Measurements from ENCODE around the gene SNX11.
A peak's percentile ranks its signal among the peaks of the same experiment; 100 is the strongest.

Gene SNX11

DNA sequence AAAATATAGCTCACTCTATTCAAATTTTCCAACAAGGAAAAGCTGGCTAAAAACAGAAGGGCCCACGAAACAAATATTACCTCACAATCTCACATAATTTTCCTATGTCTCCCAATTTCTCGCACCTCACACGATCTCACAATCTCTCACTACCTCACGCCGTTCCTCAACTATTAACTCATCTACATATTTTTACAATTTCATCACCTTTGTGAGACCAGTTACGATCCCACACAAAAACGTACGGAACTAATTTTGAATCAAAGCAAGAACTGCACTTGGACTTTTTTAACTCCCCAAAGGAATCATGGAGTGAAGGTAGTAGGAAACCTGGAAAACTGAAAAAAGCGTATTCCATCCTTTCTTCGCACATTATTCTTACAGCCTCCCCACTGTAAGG is 7.4 kb upstream of the SNX11 start:
- DNase-seq = no peak
- no peak for ATAC-seq

DNA sequence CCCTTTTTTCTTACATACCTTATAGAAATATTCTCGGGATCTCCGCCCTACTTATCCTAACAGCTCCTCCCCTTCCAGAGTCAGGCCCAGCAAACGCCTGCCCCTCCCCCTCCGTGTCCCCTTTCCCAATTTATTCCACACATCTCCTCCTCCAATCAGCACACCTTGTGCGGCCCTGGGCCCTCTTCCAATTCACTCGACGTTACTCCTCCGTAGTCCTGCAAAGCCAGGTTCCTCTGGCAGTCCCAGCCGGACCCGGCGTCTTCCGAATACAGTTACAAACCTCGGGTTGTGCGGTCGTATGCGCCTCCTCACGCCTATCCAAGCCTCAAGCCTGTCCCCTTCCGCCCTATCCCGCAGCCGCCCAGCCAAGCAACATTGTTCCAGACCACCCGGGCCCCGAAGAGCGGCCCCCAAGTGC is 7.0 kb upstream of the SNX11 start:
- no peak for ATAC-seq

DNA sequence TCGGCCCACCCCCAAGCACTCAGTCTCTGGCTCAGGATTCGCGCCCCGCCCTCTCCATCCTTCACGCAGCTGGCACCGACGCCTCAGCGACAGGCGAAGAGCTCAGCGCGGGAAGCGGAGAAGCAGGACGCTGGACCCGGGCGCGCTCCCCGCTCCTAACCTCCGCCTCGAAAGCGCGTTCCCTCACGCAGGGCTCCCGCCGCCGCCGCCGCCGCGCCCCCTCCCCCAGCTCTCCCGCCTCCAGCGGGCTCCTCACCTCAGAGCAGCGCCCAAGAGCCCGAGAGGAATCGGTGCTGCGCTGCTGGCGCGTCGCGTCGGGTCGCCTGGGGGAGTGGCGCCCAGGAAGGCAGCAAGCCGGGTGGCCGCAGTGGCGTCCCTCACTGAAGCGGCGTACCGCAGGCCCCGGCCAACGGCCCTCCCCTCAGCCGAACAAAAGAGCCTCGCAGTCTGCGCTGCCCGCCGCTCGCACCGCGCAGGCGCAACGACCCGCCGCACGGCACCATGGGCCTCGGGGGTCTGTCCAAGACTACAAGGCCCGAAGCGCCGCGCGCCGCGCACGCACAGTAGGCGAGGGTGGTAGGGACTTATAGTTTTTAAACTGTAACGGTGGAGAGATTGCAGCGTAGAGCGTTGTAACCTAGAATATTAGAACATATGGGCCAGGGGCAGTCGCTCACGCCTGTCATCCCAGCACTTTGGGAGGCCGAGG is 6.4 kb upstream of the SNX11 start, which contains the start of gene CBX1:
Gene CBX1 (minus strand): TSS at position 467 of the 709 bp plus-strand sequence. CDS start 24,474 bp downstream, outside the sequence.
- ATAC-seq = peak; percentile 98
- peak; percentile 96 for DNase-seq

More for the DNA sequence above, 7.0 kb upstream of the SNX11 start:
- no peak for DNase-seq

DNA sequence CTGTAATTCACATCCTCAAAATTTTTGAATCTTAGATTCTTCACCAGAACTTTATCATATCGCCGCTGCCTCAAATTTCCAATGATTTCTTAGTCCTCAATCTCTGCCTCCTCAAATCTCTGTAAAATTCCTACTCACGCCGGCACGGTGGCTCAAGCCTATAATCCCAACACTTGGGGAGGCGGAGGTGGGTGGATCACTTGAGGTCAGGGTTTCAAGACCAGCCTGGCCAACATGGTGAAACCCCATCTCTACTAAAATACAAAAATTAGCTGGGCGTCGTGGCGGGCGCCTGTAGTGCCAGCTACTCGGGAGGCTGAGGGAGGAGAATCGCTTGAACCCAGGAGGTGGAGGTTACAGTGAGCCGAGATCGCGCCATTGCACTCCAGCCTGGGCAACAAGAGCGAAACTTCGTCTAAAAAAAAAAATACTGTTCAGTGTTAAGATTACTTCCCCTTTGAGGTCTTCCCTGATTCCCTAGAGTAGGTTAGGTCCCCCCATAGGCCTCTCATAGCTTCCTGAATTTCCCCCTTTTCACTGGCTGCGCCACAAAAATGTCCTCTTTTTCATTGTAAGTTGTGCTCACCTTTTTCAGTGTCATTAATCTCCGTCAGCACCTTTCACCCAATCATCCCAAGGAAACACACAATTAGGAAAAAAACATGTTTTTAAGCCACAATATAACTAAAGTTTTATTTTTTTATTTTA is 5.4 kb upstream of the SNX11 start:
- ATAC-seq (no peak), DNase-seq (no peak)

DNA sequence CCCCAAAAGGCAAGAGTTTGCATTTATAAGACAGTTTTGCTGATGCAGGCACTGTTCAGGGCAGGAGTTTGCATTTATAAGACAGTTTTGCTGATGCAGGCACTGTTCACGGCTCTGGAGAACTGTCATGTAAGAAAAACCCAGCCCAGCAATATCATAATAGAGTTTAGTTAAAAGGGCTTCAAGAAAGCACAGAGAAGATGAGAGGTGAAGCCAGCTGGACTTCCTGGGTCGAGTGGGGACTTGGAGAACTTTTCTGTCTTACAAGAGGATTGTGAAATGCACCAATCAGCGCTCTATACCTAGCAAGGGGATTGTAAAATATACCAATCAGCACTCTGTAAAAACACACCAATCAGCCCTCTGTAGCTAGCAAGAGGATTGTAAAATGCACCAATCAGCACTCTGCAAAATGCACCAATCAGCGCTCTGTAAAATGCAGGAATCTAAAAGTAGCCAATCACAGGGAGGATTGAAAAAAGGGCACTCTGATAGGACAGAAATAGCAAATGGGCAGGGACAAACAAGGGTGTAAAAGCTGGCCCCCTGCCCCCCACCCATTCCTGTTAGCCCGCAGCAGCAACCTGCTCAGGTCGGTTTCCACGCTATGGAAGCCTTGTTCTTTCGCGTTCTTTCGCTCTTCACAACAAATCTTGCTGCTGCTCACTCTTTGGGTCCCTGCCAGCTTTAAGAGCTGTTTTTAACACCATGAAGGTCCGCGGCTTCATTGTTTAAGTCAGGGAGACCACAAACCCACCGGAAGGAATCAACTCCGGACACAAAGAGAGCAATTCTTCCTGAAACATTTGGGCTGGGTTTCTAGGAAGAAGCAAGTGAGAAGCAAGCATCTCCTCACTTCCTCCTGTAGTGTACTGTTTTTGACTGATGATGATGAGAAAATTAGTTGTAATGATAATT is 4.5 kb upstream of the SNX11 start:
- ATAC-seq = no peak
- peak; percentile 38 for DNase-seq

DNA sequence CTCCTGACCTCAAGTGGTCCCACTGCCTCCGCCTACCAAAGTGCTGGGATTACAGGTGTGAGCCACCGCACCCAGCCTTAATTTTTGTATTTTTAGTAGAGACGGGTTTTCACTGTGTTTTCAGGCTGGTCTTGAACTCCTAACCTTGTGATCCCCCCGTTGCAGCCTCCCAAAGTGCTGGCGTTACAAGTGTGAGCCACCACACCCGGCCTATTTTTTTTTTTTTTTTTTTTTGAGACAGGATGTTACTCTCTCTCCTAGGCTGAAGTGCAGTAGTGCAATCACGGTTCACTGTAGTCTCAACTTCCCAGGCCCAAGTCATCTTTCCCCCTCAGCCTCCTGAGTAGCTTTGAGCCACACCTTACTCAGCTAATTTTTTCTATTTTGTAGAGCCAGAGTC is 3.1 kb upstream of the SNX11 start:
- DNase-seq (no peak), ATAC-seq (no peak)

DNA sequence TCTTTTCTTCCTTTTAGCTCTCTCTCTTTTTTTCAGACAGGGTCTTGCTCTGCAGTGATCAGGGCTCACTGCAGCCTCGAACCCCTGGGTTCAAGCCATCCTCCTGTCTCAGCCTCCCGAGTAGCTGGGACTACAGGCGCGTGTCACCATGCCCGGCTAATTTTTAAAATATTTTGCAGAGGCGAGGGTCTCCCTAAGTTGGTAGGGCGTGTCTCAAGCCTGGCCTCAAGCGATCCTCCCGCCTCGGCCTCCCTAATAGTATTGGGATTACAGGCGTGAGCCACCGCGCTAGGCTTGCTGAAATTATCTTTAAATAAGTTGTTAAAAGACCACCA is 797 bp upstream of the SNX11 start:
- ATAC-seq (no peak), DNase-seq (no peak)

- DNase-seq (no peak), ATAC-seq (no peak)
Observed at GRCh38 chr17:48110761-48111160, 3.2 kb downstream of the SNX11 start.

DNA sequence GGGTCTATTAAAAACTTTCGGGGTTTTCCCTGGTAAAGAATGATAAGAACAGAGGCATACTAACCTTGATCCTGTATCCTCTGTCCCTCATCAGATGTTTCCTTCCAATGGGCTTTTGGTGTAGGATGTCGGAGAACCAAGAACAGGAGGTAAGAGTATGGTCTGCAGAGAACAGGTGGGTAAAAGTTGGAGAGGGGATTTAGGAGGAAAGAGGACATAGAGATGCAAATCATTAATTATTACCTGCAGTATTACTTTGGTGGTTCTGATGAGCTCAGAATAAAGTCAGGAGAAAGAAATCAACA is 4.3 kb downstream of the SNX11 start:
- DNase-seq (no peak), ATAC-seq (no peak)

DNA sequence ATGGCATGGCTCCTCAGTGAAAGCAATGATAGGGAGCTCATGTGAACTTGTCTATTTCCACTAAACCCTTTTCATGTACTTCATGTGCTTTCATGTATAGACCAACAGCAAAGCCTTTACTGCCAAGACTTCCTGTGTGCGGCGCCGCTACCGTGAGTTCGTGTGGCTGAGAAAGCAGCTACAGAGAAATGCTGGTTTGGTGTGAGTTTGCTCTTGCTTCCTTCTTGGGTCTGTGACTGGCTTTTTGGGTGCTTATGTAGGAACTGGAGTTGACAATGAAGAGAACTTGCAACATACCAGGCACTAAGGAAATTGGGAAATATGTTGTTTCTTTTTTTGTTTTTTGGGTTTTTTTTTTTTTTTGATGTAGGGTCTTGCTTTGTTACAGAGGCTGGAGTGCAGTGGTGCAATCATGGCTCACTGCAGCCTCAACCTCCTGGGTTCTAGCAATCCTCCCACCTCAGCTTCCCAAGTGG is 5.7 kb downstream of the SNX11 start:
- ATAC-seq = no peak
- DNase-seq = peak; percentile 27

DNA sequence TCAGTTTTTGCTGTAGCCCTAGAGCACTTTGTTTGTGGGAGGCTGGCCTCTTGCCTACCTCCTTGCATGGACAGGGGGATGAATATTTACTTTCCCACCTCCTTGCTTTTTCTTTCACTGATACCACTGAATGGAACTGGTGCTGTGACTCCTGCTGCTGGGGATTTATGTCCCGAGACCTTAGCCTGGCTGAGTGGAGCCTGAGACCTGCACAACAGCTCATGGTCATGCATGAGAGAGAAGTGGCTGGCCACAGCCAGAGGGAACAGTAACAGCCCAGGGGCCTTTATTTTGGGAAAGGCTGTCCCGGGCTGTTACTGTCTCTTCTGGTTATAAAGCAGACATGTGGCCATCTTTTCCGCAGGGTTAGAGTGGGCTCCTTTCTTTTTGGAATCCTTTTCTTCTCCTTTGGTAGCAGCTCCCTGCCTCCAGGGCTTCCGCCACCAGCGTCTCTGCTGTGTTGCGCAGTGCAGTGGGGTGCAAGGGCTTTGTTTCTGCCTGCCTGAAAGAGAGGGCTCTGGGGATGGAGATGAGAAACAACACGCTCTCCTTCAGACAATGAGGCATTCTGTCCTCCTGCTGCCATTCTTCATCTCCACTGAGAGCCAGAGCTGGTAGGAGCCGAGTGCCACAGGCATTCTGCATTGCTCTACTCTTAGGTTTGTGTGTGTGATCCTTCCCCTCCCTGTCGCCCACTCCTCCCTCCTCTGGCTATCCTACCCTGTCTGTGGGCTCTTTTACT is 14.5 kb downstream of the SNX11 start:
- ATAC-seq (no peak), DNase-seq (no peak)

DNA sequence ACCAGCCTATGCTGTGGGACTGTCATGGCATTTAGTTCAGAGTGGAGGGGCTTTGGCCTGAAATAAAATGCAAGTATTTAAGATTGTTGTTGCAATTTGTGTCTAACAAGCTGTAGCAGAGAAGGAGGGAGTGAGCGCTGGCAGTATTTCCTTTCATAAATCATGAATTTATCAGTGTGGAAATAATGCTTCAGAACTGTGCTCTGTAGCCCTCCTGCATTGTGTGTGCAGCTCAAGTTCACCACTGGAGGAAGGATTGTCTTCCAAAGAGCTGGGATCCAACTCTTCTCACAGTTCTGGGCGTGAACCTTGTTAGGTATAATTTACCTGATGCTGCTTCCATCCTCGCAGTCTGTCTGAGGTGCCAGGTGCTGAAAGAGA is 15.1 kb downstream of the SNX11 start:
- no peak for DNase-seq
- no peak for ATAC-seq

- DNase-seq (no peak), ATAC-seq (no peak)
Observed at GRCh38 chr17:48123111-48123510, 15.5 kb downstream of the SNX11 start.

DNA sequence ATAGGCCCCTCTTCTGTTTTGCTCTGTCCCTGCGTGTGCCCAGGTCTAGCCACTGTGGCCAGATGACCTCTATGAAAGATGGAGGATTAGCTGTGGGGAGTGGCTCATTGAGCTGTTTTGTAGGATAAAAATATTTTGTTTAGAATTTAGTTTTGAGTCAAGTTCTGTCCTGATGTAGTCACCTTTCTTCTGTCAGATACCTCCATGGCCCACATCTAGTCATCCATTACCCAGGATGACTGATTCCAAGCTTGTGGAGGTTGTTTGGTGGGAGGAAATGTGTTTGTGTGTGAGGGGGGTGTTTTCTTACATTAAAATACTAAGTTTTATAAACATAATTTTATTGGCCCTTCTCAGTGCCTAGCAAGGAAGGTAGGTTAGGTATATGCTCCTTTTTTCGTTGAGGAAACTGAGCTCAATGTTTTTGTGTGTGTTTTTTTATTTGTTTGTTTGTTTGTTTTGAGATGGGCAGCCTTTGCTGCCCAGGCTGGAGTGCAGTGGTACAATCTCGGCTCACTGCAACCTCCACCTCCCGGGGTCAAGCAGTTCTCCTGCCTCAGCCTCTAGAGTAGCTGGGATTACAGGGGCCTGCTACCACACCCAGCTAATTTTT is 16.3 kb downstream of the SNX11 start:
- ATAC-seq = no peak
- DNase-seq = no peak

DNA sequence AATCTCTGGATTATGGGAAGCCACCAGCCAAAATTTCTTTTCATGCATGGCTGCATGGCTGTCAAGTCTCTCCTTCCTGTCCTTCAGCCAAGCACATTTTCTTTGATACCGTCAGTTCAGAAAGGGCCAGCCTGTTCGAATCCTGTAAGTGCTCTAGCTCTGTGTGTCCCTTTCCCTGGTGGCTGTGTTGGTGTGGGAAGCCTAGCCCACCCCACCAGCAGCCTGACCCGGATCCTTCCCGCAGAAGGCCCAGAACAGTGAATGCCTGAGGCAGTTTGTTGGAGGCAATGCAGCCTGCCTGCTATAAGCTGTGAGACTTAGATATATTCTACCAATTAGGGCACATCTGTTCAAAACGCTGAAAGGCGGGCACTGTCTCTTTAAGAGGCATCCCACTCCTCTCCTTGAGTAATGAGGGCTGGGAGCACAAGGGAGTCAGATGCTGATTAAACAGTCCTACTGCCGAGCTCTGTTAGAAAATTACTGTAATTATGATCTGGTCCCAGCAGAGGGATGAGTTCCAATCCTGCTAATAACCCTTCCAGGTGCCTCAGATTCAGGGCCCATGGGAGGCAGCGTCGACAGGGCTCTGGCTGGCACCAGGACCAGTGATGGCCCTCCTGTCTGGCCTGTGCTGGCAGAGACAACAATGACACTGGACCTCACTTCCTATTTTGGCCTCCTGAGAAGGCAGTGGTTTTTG is 18.4 kb downstream of the SNX11 start:
- DNase-seq = no peak
- ATAC-seq = no peak

DNA sequence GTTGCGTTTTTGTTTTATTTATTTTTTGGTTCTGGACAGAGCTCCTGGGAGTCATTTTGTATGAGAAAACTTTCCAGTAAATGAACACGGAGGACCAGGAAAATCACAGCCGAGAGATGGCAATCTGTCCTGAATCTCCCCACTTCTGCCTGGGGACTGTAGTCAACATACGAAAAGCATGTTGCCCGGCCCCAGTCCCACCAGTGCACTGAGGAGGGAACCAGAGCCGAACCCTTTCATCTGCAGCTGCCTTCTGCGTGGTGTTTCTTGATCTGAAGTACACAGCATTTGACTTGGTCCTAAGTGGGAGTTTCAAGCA is 18.9 kb downstream of the SNX11 start:
- DNase-seq (no peak), ATAC-seq (no peak)

DNA sequence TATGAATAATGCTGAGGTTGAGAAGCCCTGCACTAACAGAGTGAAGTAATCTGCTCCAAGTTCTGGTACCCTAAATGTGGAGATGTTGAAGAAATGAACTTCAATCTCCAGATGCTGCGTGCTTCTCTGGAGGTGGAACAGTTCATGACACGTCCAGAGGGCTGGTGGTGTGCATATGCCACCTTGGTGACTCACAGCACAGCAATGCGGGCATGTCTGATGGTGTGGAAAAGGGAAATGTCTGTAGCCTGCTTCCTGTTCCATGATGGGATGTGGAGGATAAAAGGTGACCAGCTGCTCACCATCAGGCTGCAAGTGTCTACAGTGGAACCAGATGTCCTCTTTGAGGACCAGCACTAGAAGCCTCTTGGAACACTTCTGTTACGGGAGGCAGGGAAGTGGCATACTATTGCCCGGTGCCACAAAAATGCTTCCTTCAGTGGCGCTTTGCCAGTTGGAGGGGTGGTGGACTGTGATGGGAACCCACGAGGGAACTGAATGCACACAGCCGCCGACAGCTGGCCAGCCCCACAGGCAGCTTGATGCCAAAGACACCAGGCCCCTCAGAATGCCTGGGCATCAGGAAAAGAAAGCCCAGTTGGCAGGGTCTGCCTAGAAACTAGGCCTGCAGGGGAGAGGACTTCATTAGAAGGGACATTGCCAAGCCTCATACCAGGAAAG is 19.9 kb downstream of the SNX11 start:
- no peak for ATAC-seq

GRCh38 chr17:48128400-48128799 is 20.8 kb downstream of the SNX11 start:
- ATAC-seq (no peak), DNase-seq (no peak)

More for the DNA sequence above, 19.9 kb downstream of the SNX11 start:
- DNase-seq = no peak

- ATAC-seq (no peak), DNase-seq (no peak)
Observed at GRCh38 chr17:48129981-48130380, 22.4 kb downstream of the SNX11 start.

DNA sequence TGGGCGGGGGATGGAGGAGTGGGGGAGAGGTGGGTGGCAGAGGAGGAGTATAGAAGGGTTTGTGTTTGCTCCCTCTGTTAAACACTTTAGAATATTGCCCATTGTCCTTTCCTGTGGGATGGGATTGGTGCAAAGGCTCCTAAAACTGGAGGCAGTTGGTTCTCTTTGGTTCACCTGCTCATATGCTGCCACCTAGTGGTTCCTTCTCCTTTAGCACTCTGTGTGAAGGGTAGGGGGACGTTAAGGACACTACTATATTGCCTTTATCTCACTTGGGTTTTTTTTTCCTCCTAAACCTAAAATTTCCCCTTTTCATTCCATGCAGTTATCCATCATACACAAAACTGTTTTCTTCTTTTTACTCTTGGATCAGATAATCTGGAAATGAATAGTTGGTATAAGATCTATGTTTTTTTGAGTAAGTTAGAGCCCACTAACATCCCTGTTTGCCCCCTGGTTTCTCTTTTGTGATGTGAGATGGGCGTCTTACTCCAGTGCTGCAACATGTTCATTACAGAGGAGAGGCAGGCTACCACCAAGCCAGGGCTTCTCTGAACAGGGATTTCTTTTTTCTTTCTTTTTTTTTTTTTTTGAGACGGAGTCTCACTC is 23.8 kb downstream of the SNX11 start:
- ATAC-seq = peak; percentile 75
- peak; percentile 61 for DNase-seq

Measured in stimulated activated naive CD8-positive, alpha-beta T cell treated with anti-CD3 and anti-CD28 coated beads, Interleukin-15, Interleukin-2, amounts not matched to agents 100 U/mL and 50 U/mL, for 24 hours (primary cell).